NT2/D1 (cell line): ENCODE measurements around the gene TBC1D5.

Source experiments
- SUZ12 ChIP-seq: IDR thresholded peaks from 2 replicates; pipeline ENCODE4 v1.6.1; 2011; ENCODE audit not compliant: insufficient read length, insufficient read depth; ENCODE audit errors: extremely low read depth
- YY1 ChIP-seq: IDR thresholded peaks from 2 replicates; pipeline ENCODE4 v1.6.1; 2011; ENCODE audit not compliant: insufficient read length, insufficient read depth
- ZNF274 ChIP-seq: IDR thresholded peaks from 2 replicates; pipeline ENCODE4 v1.6.1; 2011; ENCODE audit warnings: mild to moderate bottlenecking, low read depth, low read length

DNA sequence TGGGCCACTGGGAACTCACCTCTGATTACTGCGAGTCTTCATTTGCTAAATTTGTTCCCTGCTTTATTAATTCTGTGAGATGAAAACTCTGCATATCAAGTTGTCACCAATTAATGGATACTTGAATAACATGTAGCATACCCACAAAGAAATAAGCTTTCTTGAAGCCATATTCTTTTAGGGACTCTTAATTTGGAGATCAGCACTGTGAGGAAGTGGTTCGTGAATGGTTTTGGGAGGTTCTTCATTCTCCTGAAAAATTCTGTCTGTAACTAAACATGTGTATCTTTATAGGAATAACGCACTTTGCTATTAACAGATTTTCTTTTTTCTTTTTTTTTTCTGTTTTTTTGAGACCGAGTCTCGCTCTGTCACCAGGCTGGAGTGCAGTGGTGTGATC, 19.1 kb upstream of the TBC1D5 start:
- TF ChIP-seq ZNF274 (no peak), YY1 (no peak), SUZ12 (no peak)
